Heart left ventricle (tissue), 13 donors: ENCODE data around the gene ZWILCH.
"Not testable (repeated sequence)": the region's sequence is repeated elsewhere in the genome, so short reads cannot be mapped to it uniquely, and the experiment has no call there.

Source experiments
- CTCF ChIP-seq, 12 donors: fragments of 200-600 bp; sonication (generic) in 4 of 12; IDR thresholded peaks; one replicate each; pipeline versions ENCODE4 v1.5.0 to v1.8.0; 2018 to 2022; ENCODE audit warnings: antibody characterized with exemption in 12 of 12, mild to moderate bottlenecking in 5 of 12
- POLR2A ChIP-seq, 2 donors: fragments of 450-650 bp; IDR thresholded peaks; one replicate each; pipeline ENCODE4 v1.6.1; 2017; ENCODE audit warnings: antibody characterized with exemption in 2 of 2, mild to moderate bottlenecking in 2 of 2, moderate library complexity in 2 of 2
- donor health status: ischemic (EF 13 %, LVEDD 7.1; RV severe dilation, severe dysfunction).
- donor health status: DM: no; HTN: yes; CAD: no.
- donor health status: DM: no; HTN: no; CAD: no.
- donor health status: ischemic (EF 25% LVEDD 6.9; RV normal size, moderate dysfunction).
- donor health status: ischemic (EF 25% LVEDD 5.7; RV mildly dilated, moderate dysfunction).
- donor health status: ischemic (EF 35%, LVEDD 5.7; RV mildly dilated, moderate dysfunction).
- donor health status: nonischemic (EF 11% LVEDD 7.7; RV severe dilation, severe dysfunction).
- donor health status: DM: yes; HTN: yes; CAD: no.
- donor health status: PGD.
- donor health status: ischemic (EF 29% LVEDD 5.4; RV normal size, mild dysfunction).
- donor health status: nonischemic (EF 23%, LVEDD 6.1; RV moderate dilation, normal function).

- TF ChIP-seq CTCF, POLR2A (IDR thresholded peaks at IDR 0.05): not testable (repeated sequence)
Observed at GRCh38 chr15:66467162-66468040, 37.7 kb upstream of the ZWILCH start.
